ENCODE results near the gene KRTAP10-11.
"Not testable (repeated sequence)": the region's sequence is repeated elsewhere in the genome, so short reads cannot be mapped to it uniquely, and the experiment has no call there.

KRTAP10-11 gene

DNA sequence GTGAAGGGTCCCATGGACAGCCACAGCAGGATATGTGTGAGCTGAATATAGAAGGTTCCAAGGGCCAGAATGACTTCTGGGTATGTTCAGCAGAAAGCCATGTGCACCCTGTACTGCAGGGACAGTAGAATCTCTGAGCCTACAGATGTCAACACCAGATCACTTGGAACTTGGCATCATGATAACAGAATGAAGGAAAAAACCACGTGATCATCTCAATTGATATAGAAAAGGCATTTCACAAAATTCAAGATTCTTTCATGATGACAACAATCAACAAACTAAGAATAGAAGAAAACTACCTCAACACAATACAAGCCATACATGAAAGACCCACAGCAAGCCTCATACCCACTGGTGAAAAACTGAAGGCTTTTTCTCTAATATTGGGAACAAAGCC, 21.4 kb downstream of the KRTAP10-11 start:
- FAIRE-seq: no peak

GRCh38 chr21:44670642-44671432, 24.6 kb downstream of the KRTAP10-11 start:
- no peak for FAIRE-seq

DNA sequence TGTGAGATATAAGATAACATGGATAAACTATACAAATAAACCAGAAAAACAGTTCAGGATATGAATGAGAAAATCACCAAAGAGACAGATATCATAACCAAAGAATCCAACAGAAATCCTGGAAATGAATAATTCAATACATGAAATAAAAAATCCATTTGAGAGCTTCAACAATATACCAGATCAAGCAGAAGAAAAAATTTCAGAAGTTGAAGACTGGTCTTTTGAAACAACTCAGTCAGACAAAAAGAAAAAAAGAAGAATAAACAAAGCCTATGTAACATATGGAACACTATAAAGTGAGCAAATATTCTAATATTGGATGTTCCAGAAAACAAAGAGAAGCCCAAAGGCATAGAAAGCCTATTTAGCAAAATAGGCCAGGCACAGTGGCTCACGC, 25.7 kb downstream of the KRTAP10-11 start:
- no peak for FAIRE-seq

- no peak for FAIRE-seq
Measured at GRCh38 chr21:44677881-44678280, 31.7 kb downstream of the KRTAP10-11 start.

DNA sequence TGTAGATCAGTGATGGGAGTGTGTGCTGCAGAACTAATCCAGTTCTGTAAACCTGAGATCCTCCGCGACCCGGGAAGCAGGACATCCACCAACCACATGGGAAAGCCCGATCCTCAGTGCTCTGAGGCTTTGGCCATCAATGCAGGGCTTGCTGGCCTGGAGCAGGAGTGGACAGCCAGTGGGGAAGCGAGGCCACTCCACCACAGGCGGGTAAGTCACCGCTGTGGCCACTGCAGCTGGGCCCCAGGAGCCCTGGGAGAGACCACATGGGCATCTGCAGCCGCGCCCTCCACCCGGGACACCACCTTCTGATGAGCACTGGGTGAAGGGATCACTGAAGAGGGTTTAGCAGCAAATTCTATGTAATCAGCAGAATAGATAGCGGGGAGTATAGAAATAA, 34.9 kb downstream of the KRTAP10-11 start:
- no peak for FAIRE-seq

DNA sequence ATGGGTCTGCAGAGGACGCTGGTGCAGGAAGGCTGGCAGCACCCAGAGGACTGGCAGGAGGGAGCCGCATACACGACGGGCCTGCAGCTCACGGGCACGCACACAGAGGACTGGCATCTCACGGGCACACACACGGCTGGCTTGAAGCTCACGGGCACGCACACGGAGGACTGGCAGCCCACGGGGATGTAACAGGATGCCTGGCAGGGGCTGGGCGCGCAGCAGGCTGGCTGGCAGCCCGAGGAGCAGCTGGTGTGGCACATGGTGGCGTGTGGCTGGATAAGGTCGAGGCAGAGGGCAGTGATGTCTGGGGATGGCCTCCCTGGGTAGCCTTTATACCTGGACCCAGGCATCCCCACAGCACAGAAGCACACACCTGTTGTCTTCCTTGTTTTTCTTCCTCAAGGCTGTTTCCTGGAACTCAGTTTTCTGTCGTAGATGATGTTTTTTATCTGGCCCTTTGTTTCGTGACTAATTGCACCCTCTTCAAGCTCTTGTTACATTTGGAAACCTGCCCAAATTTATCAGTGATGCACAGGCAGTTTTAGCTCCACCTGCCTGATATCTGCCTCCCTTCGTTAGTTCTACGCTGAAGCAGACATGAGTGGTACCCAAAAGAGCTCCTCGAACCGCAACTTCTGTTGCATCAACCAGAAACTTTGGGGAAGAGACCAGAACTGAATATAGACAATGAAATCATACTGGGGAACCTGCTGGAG, 35.8 kb downstream of the KRTAP10-11 start, which contains the start of gene KRTAP12-1:
Gene KRTAP12-1, minus strand, starts transcription at position 303 of the 719 bp plus-strand sequence. Its CDS starts 40 bp downstream, at position 263.
- no peak for FAIRE-seq

GRCh38 chr21:44682580-44683151, 36.5 kb downstream of the KRTAP10-11 start:
- FAIRE-seq: no peak

GRCh38 chr21:44684077-44684476, 37.9 kb downstream of the KRTAP10-11 start:
- FAIRE-seq: no peak

DNA sequence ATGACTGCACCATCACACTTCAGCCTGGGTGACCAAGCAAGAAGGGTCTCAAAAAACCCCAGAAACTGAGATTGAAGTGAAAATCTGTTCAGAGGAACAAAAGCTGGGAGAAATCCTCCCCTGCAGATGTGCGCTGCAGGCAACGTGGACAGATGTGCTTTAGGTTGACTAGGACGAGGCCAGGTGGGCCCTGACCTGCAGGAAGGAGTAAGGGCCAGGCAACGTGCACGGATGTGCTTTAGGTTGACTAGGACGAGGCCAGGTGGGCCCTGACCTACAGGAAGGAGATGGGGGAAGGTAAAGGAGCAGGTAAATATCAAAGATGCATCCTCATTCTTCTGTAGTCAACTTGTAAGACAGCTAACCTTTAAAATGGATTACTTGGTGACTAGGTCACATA, 38.3 kb downstream of the KRTAP10-11 start:
- FAIRE-seq: no peak

DNA sequence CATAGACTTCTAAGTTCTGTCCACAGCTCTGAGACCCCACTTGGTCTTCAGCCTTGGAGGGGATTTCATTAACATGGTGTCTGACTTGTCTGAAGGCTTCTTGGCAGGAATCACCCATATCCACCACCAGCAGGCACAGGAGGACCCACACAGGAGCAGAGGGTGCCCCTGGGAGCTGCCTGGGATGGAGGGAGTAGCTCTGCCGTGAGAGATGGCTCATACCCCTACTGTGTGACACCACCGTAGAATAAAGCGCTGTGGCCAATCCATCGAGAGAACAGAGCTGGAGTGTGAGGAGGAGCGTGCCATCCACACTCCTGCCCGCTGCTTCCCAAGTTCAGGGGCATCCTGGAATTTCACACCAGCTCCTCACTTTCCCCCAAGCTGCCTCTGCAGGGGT, 38.8 kb downstream of the KRTAP10-11 start:
- not testable (repeated sequence) for FAIRE-seq

DNA sequence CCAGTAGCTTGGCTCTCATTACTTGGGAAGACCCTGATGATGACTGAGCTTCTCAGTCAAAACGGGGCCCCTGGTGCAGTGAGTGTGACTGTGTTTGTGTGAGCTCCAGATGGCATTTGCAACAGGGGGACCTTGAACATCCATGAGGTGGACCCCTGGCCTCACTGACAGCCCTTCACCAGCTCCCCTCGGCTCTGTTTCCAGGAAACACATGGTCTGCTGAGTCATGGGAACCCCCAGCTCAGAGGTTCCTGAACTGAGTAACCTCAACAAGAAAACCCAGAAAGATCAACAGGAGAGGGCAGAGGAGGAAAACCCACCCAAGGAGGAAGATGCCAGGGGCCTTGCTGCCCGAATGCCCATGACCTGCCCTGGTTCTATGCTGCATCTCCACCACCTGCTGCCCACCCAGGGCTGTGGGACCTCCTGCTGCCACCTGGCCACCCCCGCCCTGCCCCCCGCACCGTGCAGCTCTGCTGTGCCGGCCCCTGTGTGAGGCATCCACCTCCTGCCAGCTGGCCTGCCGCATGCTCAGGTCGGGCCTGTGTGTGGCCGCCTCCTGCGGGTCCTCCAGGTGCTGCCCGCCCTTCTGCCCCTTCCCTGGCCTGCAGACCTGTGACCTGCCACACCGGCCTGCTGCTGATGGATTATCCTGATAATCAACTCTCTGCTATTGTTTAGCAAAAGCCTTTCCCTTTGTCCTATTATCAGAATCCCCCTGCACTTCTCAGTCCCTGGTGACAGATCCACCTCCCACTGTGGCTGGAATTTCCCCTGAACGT, 40.0 kb downstream of the KRTAP10-11 start:
- FAIRE-seq: no peak

- no peak for FAIRE-seq
Measured at GRCh38 chr21:44686843-44687561, 40.8 kb downstream of the KRTAP10-11 start.

GRCh38 chr21:44687671-44688070, 41.5 kb downstream of the KRTAP10-11 start:
- no peak for FAIRE-seq

DNA sequence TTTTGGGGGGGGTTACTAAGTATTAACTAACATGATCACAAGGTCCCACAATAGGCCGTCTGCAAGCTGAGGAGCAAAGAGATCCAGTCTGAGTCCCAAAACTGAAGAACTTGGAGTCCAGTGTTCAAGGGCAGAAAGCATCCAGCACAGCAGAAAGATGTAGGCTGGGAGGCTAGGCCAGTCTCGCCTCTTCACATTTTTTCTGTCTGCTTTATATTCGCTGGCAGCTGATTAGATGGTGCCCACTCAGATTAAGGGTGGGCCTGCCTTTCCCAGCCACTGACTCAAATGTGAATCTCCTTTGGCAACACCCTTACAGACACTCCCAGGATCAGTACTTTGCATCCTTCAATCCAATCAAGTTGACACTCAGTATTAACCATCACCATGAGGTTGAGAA, 43.5 kb downstream of the KRTAP10-11 start:
- not testable (repeated sequence) for FAIRE-seq

GRCh38 chr21:44691686-44692085, 45.5 kb downstream of the KRTAP10-11 start:
- FAIRE-seq: no peak

DNA sequence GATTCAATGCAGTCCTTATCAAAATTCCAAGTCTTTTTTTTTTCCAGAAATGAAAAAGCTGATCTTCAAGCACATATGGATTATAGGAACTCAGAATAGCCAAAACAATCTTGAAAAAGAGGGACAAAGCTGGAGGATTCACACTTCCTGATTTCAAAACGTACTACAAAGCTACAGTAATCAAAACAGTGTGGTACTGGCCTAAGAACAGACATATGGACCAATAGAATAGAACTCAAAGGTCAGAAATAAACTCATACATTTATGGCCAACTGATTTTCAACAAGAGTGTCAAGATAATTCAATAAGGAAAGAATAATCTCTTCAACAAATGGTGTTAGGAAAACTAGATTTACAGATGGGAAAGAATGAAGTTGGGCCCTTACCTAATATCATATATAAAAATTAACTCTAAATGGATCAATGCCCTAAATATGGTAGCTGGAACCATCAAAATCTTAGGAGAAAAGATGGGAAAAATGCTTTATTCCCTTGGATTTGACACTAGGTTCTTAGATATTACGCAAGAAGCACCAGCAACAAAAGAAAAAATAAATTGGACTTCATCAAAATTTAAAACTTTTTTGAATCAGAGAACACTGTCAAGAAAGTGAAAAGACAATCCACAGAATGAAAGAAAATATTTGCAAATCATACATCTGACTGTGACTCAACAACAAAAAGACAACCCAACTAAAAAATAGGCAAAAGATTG, 46.7 kb downstream of the KRTAP10-11 start:
- no peak for FAIRE-seq

DNA sequence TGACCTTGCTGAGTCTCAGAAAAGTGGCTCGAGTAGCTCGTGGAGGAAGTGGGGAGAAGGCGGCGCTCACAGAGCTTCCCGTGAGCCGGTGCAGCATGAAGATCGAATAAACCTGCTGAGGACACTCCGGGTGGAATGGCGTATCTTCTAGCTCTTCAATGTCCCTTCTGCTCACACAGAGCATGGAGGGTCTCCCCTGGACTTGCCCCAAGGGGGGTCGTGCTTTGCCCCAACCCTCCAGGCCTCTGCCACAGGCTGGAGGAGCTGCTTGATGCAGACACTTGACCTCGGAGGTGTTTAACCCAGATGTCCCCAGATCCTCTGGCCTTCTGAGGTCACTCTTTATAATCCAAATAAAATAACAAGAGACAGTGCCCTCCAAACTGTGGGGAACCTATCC, 48.6 kb downstream of the KRTAP10-11 start:
- no peak for FAIRE-seq

GRCh38 chr21:44695184-44695583, 49.0 kb downstream of the KRTAP10-11 start:
- FAIRE-seq: no peak

GRCh38 chr21:44695641-44696040, 49.4 kb downstream of the KRTAP10-11 start:
- FAIRE-seq: no peak

DNA sequence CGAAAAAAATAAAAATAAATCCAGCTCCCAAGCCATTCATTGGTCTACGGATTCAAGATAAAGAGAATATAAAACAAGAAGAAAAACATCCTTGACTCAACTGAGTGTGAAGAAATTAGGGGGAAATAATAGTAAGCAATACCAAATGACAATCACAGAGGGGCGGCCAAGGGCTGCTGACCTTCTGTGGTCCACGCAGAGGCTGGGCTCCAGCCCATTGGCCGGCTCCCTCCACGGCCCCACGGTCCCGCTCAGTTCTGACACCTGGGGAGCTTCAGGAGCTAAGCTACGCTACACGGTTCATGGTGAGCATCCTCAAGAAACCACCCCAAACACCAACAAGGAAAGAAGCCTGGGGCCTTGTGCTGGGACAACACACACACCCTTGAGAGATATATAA, 50.4 kb downstream of the KRTAP10-11 start:
- FAIRE-seq: no peak
